Skeletal muscle cell (primary cell): ENCODE data around the gene DIDO1.
A peak's percentile ranks its signal among the peaks of the same experiment; 100 is the strongest.
"Not testable (repeated sequence)": the region's sequence is repeated elsewhere in the genome, so short reads cannot be mapped to it uniquely, and the experiment has no call there.

ENCODE experiments used
- DNase-seq: peaks from one replicate; pipeline ENCODE4 v3.0.0-alpha.2; 2010; ENCODE audit warnings: low read depth
- H3K4me3 ChIP-seq: 2 replicates; pipeline ENCODE4 v1.5.1; 2011; ENCODE audit warnings: low read depth, mild to moderate bottlenecking, control low read depth, low read length, moderate library complexity

DIDO1 gene

DNA sequence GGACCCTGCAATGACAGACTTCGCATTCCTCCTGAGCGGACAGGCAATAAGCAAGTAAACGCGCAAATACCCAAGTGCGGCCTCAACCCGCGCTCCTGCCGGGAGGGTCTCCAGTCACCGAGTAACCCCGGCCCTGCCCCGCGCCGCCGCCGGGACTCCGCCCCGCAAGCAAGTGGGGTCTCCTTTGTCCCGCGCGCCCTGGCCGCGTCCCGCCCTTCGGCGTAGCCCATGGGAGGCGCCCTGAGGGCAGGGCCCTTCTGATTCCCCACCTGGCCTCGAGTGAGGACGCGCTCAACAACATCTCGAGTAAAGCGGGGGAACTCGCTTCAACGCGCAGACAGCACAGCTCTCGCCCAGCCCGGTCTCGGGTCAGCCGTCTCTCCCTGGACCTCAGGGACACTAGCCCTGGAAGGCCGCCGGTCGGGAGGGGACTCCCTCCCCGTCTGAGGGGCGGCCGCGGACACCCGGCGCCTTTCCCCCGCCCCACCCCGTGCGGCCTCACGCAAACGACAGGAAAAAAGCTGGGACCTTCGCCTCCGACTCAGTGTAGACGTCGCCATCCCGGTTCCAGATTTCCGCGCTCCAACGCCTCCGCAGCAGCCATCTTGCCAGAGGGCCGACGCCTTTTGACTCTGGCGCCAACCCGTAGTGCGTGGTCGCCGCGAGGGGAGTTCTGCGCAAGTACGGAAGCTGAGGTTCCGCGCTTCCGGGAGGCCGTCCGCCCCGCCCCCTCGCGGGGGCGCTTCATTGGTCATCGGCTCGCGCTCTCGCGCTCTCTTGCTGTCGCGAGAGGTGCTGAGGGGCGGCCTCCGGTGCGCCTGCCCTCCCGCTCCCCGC, 11.2 kb upstream of the DIDO1 start:
- H3K4me3 ChIP-seq = peak overlapping the region; percentile 80
- peak; percentile 89 for DNase-seq

DNA sequence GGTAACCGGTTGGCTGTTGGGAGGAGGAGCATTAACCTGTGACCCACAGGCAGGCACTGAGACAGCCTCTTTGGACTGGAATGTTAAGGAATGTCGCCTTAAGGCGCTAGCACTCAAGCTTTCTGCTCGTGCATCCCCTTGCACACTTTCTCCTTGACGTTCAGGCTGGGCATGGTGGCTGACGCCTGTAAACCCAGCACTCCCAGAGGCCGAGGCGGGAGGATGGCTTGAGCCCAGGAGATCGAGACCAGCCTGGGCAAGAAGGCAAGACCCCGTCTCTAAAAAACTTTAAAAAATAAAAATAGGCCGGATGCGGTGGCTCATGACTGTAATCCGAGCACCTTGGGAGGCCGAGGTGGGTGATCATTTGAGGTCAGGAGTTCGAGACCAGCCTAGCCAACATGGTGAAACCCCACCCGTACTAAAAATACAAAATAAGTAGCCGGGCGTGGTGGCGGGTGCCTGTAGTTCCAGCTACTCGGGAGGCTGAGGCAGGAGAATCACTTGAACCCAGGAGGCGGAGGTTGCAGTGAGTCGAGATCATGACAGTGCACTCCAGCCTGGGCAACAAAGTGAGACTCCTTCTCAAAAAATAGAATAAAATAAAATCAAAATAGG, 9.8 kb upstream of the DIDO1 start:
- peak overlapping the region; percentile 80 for H3K4me3 ChIP-seq
- no peak for DNase-seq

DNA sequence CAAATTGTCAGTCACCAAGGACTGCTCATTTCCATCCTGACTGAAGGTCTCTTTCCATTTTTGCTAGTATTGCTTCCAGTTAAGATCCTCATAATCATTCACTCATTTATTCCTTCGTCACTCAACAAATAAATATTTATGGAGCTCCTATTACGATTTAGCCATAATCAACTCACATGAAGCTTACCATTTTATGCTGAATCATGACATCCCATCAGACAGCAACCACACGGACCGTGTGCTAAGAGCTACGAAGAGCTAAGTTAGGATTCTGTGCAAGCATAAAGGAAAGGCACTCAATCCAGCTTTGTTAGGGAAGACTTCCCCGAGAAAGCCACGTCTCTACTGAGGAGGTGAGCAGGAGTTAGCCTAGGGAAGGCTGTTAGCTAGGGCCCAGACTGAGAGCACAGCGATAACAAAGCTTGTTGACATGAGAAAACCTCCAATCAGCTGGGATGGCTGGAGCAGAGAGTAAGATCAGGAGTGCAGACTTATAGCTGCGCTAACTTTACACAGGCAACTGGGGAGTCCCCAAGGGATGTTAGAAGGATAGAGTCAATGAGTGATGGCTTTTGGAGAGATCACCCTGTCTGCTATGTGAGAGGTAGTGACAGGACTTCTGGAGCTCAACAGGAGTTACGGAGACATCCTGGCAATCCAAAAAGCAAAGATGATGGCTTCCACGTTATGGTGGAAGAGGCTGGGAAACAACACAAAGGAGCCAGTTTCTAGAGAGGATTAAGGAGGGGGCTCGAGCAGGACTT, 9.1 kb upstream of the DIDO1 start:
- DNase-seq = no peak
- no peak overlapping the region for H3K4me3 ChIP-seq

DNA sequence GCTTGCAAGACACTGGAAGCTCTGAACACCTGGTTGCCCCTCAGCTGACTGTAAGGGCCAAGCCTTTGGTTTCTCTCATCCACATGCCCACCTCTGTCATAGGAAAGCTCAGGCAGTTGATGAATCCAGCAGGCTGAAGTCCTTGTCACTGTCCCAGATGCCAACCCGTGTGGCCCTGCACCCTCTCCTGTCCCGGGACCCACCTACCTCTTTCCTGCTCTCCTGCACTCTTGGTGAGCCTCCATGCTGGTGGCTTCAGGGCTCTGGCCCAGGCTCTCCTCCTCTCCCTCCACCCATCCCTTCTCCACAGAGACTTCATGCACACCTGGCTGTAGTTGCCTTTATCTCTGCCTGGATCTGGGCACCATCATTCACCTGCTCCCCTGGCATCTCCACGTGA, 7.7 kb upstream of the DIDO1 start:
- no peak for DNase-seq
- H3K4me3 ChIP-seq = no peak overlapping the region

DNA sequence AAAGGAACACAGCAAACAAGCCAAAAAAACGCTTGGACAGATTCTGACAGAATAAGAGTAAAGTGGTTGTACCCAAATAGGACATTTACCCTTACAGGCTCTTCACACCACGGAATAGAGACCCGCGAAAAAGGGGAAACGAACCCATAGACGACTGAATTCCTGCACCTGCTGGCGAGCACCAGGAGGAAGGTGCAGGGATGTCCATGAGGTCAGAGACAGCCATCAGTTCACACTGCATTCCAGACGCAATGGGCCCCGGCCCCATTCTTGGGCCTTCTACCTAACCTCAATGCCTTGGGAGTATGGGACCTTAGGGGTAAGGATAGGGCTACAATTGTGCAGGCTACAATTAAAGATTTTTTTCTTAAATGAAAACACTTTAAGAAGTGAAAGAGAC, 5.2 kb upstream of the DIDO1 start:
- DNase-seq = no peak
- H3K4me3 ChIP-seq = no peak overlapping the region

DNA sequence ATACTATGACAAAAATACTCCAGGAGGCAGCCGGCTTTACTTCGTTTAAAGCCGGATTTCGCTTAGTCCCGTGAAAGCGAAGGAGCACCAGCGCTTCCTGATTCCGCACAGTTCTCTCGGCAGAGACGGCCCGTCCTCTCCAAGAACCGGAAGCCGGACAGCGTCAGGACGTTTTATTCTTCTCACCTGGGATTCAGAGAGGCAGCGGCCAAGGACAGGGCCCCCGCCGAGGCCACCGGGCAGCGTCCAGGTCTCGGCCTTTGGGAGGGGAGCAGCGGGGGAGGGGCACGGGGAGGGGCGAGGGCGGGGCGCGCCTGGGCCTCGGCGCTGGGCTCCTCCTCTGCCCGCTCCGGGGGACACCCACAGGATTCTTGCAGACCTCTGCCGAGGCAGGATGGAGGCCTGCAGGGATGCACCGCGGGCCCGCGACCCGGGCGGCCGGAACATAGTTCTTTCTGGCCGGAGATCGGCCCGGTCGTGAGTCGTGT, 2.8 kb upstream of the DIDO1 start:
- peak overlapping the region; percentile 45 for H3K4me3 ChIP-seq
- DNase-seq = no peak

DNA sequence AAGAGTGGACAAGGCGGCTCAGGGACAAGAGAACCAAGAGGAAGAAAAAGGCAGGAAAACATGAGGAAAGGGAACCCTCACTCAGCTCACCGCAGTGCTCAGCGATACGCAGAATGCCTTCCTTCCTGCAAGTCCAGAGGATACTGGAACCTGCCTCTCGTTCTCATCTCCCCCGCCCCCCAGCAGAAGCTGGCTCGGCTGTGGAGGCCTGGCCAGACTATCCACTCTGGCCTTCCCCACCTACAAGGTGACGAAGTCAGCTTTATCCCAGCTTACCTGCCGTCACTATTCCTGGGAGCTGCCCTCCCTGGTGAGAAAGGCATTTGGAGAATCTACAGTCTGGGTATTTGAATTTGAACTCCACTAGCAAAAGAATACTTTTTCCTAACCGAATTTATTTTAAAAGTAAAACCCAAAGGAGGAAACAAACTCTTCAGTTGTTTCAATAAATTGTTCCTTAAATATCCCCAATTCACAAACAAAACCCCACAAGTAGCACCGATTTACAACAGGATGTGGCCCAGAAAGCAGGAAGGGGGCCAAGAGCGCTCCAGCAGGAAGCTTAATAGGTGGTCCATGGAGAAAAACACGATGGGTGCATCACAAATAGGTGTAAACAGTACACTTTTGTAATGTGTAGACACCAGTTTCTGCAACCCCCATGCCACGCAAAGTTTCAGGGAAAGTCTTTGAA, 2.1 kb upstream of the DIDO1 start:
- DNase-seq = no peak
- peak overlapping the region; percentile 45 for H3K4me3 ChIP-seq

DNA sequence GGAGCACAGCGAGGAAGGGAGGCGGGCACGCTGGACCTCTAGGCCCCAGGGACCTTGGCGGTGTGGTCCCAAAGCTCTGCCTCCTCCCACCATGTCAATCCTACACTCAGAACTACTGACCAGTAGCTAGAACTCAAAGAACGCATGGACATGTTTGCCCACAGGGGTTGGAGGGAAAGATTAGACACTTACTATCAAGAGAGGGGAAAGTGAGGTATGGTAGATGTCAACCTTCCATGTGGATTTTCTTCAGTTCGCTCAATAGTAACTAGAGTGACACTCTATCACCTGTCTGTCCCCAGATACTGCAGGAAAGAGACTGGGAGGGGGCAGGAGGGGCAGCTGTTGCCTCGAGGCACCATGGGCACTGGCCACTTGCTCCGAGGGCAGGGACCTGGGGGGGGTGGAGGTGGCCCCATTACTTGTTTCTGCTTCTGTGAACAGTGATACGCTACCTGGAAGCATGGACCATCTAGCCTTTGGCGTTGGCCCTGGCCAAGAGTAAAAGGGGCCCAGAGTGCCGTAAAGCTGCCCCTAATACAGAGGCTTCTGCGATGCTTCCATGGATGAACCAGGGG, 912 bp upstream of the DIDO1 start:
- DNase-seq = no peak
- peak overlapping the region; percentile 93 for H3K4me3 ChIP-seq

DNA sequence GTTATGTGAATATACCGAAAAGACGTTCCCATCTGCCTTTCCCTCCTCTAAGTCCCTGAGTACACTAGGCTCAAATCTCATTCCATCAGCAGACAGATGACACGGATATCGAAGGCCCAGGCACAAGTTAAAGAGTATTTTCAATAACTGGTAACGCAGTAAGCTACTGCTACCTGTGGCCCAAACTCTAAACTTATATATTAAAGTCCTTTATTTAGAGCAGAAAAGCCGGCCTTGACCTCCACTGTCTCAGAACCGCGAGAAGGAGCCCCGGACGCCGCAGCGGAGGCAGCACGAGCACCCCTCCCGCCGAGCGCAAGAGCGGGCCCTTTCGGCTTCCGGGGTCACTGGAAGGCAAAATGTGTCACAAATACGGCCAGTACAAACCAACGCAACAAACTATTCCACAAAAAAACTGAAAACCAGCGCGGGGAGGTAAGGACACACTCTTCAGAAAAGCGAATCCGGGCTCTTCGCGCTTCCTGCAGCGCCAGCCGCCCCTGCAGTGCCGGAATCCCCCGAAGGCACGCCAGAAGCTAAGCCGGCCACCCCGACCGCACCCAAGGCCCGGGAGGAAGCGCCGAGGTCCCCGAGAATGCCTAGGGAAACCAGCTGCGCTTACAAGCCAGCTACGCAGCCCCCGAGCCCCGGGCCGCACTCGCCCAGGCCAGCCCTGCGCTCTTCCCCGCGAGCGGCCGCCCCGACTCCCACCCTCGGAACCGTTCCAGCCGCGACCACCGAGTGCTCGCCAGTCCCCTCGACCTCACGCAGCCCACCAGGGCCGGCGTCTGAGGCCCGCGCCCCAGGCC, 681 bp downstream of the DIDO1 start:
- peak overlapping the region; percentile 93 for H3K4me3 ChIP-seq
- no peak for DNase-seq

DNA sequence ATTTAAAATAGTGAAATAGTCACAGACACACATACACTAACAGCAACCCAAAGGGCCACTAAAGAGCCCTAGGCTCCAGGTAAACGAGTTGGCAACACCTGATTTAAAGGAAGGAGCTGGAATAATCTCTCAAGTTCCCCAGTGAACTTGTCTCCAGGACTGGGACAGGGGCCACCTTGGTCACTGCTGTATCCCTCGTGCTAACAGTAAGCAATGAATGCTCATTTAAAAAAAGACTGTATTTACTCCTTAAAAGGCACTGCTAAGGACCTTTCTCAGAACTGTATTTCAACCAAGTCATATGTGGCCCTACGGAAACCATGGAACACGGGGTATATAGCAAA, 1.3 kb downstream of the DIDO1 start:
- DNase-seq = no peak
- H3K4me3 ChIP-seq = peak overlapping the region; percentile 93

DNA sequence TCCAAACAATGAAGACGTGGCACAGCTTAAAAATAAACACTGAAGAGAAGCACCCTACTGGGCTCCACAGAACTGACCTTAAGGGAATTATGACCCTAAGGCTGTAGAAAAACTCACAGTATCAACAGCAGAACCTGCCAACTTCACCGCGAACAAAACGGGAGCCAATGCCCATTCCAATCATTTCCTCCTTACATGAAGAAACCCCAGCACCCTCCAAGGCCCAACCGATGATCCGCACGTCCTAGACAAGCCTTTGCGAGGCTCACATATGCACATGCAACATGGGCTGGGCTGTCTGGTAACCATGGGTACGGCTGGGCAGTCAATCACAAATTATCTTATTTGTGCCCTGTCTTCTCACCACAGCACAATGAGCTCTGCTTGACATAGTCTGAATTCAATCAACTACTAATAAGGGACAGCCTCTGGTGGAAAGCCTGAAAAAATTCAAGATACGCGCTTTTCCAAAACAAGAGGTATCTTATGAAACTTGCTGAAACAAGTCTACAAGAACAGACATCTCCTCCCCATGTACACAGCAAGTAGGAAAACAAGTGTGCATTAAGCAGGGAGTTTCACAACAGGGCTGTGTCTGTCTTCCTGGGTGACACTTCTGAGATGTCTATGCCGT, 1.7 kb downstream of the DIDO1 start:
- DNase-seq = no peak
- H3K4me3 ChIP-seq = peak overlapping the region; percentile 93

DNA sequence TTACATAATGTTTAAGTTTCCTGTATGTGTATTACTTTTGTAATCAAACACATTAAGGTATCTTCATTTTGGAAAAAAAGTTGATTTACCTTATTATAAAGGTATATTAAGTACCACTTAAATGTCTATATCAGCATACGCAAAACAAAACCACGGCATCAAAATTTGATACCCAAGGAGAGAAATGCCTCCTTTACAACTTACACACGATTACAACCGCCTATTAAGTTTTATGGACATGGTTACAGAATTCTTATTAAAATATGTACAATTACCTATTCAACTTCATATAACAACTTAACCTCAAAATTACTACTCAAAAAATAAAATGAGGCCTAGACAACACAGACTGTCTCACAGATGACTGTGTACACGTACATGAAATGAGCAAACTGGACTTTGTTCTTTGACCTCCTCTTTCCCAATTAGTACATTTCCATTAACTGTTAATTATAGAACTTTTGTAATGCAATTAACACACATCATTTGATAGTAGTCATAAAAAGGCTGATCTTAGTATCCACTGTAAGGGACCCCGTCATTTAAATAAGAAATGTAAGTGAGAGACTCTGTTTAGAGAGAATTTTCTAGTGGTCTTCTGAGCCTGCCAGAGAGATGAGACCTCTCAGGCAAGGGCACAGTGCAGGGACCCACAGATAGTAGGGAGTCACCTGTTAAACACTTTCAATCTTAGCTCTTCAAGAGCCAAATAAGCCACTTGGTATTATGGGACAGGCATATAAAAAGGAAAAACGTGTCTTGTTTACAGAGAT, 2.5 kb downstream of the DIDO1 start:
- no peak for DNase-seq
- peak overlapping the region; percentile 93 for H3K4me3 ChIP-seq

DNA sequence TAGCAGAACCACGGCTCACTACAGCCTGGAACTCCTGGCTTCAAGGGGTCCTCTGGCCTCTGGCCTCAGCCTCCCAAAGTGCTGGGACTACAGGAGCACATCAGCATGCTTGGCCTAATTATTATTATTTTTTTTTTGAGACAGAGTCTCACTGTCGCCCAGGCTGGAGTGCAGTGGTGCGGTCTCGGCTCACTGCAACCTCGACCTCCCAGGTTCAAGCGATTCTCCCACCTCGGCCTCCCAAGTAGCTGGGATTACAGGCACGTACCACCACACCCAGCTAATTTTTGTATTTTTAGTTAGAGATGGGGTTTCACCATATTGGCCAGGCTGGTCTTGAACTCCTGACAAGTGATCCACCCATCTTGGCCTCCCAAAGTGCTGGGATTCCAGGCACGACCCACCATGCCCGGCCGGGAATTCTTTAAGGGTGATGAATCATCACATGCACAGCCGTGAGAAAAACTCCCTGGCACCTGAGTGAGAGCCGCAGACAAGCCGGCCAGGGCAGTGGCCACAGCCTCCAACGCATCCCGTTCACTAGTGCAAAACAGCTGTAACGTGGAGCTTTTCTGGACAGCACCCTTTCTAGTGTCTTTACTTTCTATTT, 3.1 kb downstream of the DIDO1 start:
- not testable (repeated sequence) for DNase-seq, H3K4me3 ChIP-seq

DNA sequence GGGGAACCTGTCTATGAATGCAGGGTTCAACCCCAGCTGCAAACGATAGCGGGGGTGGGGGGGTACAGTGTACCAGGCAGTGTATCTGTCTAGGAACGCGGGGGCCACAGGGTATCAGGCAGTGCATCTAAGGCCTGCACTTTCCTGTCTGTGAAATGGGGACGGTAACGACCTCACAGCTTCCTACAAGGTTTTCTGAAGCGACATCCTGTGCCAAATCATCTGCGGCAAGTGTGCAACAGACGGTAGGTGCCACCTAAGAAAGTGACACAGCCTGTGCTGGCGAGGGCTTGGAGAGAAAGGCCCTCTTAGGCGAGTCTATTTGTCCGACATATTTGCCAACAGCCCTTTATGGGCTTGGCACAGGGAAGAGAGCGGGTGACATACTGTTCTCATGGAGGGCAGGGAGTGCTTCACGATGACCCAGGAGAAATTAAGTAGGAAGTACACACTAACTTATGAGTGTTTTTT, 3.8 kb downstream of the DIDO1 start:
- H3K4me3 ChIP-seq = no peak overlapping the region
- no peak for DNase-seq

DNA sequence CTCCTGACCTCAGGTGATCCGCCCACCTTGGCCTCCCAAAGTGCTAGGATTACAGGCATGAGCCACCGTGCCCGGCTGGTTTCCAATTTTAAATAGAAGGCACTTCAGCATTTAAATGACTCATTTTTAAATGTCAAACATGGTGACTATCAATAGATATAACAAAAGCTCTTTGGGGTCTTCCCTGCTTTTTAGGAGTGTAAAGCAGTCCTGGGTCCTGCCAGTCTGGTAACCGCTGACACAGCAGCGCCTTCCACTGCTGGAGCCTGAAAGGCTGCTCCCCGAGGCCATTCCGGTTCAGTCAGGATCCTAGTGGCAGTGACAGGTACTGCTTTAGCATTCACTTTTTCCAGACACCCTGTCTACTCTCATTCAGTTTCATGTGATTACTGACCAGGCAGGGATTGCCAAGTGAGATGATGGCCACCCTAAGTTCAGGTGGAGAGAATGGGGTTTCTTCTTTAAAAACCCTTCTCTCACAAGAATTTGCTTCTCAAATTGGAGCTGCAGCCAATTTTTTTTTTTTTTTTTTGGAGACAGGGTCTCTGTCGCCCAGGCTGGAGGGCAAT, 5.1 kb downstream of the DIDO1 start:
- no peak for DNase-seq
- no peak overlapping the region for H3K4me3 ChIP-seq

DNA sequence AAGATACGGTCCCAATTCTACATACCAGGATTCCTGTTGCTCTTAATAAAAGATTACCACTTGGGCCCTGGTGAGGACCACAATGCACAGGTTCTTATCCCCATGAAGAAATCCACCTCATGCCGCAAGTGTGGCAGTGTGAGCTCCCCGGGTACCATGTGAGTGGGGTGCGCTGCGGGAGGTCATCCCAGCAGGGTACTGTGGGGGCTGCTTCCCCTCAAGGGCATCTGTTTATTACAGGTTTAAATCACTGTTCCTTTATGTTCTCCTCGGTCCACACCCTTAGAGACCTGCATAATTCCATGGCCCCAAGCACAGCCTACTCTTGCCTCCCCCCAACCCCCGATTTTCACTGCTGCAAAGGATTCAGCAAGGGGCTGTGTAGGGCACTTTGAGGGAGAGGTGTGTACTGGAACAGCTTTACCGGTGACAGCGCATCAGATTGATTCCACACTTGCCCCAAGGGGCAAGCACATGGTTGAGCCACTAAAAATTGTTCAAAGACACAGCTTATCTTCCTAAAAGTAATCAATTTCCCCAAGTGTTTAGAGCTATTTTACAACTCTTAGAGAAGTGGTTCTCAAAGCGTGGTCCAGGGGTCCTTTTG, 6.2 kb downstream of the DIDO1 start:
- H3K4me3 ChIP-seq = no peak overlapping the region
- DNase-seq = no peak
